ENCODE data around the gene DNASE1. TPM values are rescaled to one million over a fixed set of nuclear protein-coding genes. Genes with fewer than 3 reads are reported as not detected.

DNASE1 gene
- total RNA-seq, 1 experiment from 2014 or later, result 26.0 TPM

DNA sequence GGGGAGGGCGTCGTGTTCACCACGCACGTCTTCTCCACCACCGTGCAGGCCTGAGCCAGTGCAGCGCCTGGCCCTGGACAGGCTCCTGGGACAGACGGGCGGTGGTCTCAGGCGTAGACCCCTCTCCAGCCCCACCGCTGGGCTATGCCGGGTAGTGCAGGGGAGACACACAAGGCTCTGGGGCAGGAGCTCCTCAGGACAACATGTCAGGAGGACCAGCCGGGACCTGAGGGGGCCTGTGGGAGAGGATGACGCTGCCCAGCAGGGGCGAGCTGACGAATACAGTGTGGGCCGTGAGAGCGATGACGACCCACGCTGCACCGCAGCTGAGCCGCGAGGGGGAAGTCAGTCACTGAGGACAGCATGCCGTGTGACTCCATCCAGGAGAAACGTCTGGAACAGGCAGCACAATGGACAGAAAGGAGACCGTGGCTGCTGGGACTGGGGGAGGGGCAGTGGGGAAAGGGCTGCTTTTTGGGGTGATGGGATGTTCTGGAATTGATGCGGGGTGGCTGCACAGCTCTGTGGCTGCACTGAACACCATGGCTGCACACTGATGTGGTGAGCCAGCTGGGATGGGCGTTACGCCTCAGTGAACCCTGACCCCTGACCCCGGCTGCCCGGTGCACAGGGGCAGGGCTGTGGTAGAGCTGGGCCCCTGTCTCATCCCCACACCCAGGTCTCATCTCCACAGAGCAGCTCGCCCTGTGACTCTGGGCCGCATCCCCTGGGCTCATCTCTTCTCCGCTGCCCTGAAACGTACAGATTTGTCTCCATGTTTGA, 20.2 kb downstream of the DNASE1 start:
- H3K9me3 Mint-ChIP-seq (ENCODE audit: low read depth, unreplicated experiment), result no peaks in the 10 kb centered on the region
- H3K36me3 Mint-ChIP-seq (ENCODE audit: insufficient read depth, unreplicated experiment), result peaks cover 84% of the 10 kb centered on the region
- no peak for DNase-seq
- no peaks in the 10 kb centered on the region for H3K4me1 Mint-ChIP-seq (ENCODE audit: low read depth, unreplicated experiment)
- TF ChIP-seq, protein P1, sequence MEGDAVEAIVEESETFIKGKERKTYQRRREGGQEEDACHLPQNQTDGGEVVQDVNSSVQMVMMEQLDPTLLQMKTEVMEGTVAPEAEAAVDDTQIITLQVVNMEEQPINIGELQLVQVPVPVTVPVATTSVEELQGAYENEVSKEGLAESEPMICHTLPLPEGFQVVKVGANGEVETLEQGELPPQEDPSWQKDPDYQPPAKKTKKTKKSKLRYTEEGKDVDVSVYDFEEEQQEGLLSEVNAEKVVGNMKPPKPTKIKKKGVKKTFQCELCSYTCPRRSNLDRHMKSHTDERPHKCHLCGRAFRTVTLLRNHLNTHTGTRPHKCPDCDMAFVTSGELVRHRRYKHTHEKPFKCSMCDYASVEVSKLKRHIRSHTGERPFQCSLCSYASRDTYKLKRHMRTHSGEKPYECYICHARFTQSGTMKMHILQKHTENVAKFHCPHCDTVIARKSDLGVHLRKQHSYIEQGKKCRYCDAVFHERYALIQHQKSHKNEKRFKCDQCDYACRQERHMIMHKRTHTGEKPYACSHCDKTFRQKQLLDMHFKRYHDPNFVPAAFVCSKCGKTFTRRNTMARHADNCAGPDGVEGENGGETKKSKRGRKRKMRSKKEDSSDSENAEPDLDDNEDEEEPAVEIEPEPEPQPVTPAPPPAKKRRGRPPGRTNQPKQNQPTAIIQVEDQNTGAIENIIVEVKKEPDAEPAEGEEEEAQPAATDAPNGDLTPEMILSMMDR (IDR thresholded peaks at IDR 0.05; ENCODE audit: unreplicated experiment), result no peak
- intact Hi-C loops (cut with micrococcal nuclease; ENCODE audit: unreplicated experiment), result no loop called here
- no peak overlapping the region for H3K27ac Mint-ChIP-seq (ENCODE audit: unreplicated experiment)
- no peaks in the 10 kb centered on the region for H3K27me3 Mint-ChIP-seq (ENCODE audit: unreplicated experiment)
- CTCF ChIA-PET, result interaction anchor here (1.1 kb wide), 1 partner anchor 28 kb away, joined by 3 read pairs; no protein-coding TSS in a partner anchor
- no peak overlapping the region for H3K4me3 Mint-ChIP-seq (ENCODE audit: low read depth, unreplicated experiment)
- BruUV-seq (replicated peaks), result no TSS peak

DNA sequence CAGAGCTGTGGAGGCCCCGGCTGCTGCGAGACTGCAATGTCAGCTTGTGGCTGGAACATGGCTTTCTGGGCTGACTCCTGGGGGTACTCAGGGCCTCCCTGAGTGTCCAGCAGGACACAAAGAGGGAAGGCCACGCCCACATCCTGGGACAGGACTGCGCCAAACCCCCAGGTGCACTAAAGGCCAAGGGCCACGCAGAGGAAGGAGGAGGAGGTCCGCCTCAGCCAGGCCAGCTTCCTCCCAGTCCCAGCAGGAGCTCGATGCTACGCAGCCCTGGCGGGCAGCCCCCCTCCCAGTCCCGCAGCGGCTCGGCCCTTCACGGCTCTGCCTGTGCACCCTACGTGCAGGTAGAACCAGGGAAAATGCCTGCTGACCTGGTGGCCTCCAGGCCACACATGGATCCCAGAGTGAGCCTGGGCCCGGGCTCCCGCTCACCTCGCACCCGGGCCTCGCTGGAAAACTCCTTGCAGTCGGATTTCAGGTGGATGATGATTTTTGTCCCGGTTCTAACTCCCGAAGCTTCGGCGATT, 21.2 kb downstream of the DNASE1 start:
- no peak for DNase-seq
- H3K27ac Mint-ChIP-seq (ENCODE audit: unreplicated experiment), result no peak overlapping the region
- CTCF ChIA-PET, result interaction anchor here (0.6 to 1.1 kb wide), 2 partner anchors 29 to 607 kb away, joined by 3 to 4 read pairs; no protein-coding TSS in a partner anchor

GRCh38 chr16:3677994-3678393, 23.5 kb downstream of the DNASE1 start:
- Mint-ChIP-seq H3K9me3 (ENCODE audit: low read depth, unreplicated experiment) (no peaks in the 10 kb centered on the region), H3K4me1 (ENCODE audit: low read depth, unreplicated experiment) (no peaks in the 10 kb centered on the region), H3K27me3 (ENCODE audit: unreplicated experiment) (no peaks in the 10 kb centered on the region), H3K4me3 (ENCODE audit: low read depth, unreplicated experiment) (no peak overlapping the region), H3K27ac (ENCODE audit: unreplicated experiment) (no peak overlapping the region), H3K36me3 (ENCODE audit: insufficient read depth, unreplicated experiment) (peaks cover 73% of the 10 kb centered on the region)
- intact Hi-C loops (cut with micrococcal nuclease; ENCODE audit: unreplicated experiment), result no loop called here
- CTCF ChIA-PET, result no interaction called here
- no peak for DNase-seq
- BruUV-seq (replicated peaks), result no TSS peak
- TF ChIP-seq, protein P1 (IDR thresholded peaks at IDR 0.05; ENCODE audit: unreplicated experiment), result no peak

More for the DNA sequence above, 21.2 kb downstream of the DNASE1 start:
- no TSS peak for BruUV-seq (replicated peaks)
- Mint-ChIP-seq H3K9me3 (ENCODE audit: low read depth, unreplicated experiment) (no peaks in the 10 kb centered on the region), H3K4me1 (ENCODE audit: low read depth, unreplicated experiment) (no peaks in the 10 kb centered on the region), H3K36me3 (ENCODE audit: insufficient read depth, unreplicated experiment) (peaks cover 85% of the 10 kb centered on the region), H3K27me3 (ENCODE audit: unreplicated experiment) (no peaks in the 10 kb centered on the region), H3K4me3 (ENCODE audit: low read depth, unreplicated experiment) (no peak overlapping the region)
- TF ChIP-seq, protein P1 (IDR thresholded peaks at IDR 0.05; ENCODE audit: unreplicated experiment), result no peak
- intact Hi-C loops (cut with micrococcal nuclease; ENCODE audit: unreplicated experiment), result no loop called here

- BruUV-seq (replicated peaks), result no TSS peak
- no peaks in the 10 kb centered on the region for H3K9me3 Mint-ChIP-seq (ENCODE audit: low read depth, unreplicated experiment)
- peaks cover 56% of the 10 kb centered on the region for H3K36me3 Mint-ChIP-seq (ENCODE audit: insufficient read depth, unreplicated experiment)
- CTCF ChIA-PET, result no interaction called here
- TF ChIP-seq, protein P1 (IDR thresholded peaks at IDR 0.05; ENCODE audit: unreplicated experiment), result no peak
- no peaks in the 10 kb centered on the region for H3K4me1 Mint-ChIP-seq (ENCODE audit: low read depth, unreplicated experiment)
- H3K27ac Mint-ChIP-seq (ENCODE audit: unreplicated experiment), result no peak overlapping the region
- no peak for DNase-seq
- no peaks in the 10 kb centered on the region for H3K27me3 Mint-ChIP-seq (ENCODE audit: unreplicated experiment)
- intact Hi-C loops (cut with micrococcal nuclease; ENCODE audit: unreplicated experiment), result no loop called here
- no peak overlapping the region for H3K4me3 Mint-ChIP-seq (ENCODE audit: low read depth, unreplicated experiment)
Measured at GRCh38 chr16:3681206-3681605, 26.7 kb downstream of the DNASE1 start.
